ENCODE measurements around the gene KY.

KY gene

GRCh38 chr3:134650431-134651346, at the start of gene KY:
Gene KY (minus strand): TSS chr3:134651022. CDS start chr3:134650960, 62 bp downstream.
- peak in 43 of 51 donors; percentile 18 to 82 (median 56) for DNase-seq

- DNase-seq, result no peak
These were observed 48.9 kb upstream of the KY start for GRCh38 chr3:134699721-134700120.

- DNase-seq, result no peak
These were observed 48.4 kb upstream of the KY start for GRCh38 chr3:134699141-134699711.

GRCh38 chr3:134697830-134698689, 47.2 kb upstream of the KY start:
- peak in 17 of 51 donors; percentile 6 to 59 (median 36) for DNase-seq

- DNase-seq, result no peak
These were observed 45.3 kb upstream of the KY start for GRCh38 chr3:134696155-134696554.

- no peak for DNase-seq
These were observed 44.2 kb upstream of the KY start for GRCh38 chr3:134694946-134695543.

GRCh38 chr3:134694466-134694865, 43.6 kb upstream of the KY start:
- peak in 6 of 51 donors; percentile 10 to 47 (median 24) for DNase-seq

- no peak for DNase-seq
These were observed 43.0 kb upstream of the KY start for GRCh38 chr3:134693804-134694203.

- no peak for DNase-seq
These were observed 42.4 kb upstream of the KY start for GRCh38 chr3:134693226-134693625.

GRCh38 chr3:134690226-134690625, 39.4 kb upstream of the KY start:
- DNase-seq, result no peak

- DNase-seq, result no peak
These were observed 36.8 kb upstream of the KY start for GRCh38 chr3:134687642-134688041.

- DNase-seq, result no peak
These were observed 35.3 kb upstream of the KY start for GRCh38 chr3:134685929-134686802.

GRCh38 chr3:134682196-134682880, 31.5 kb upstream of the KY start:
- no peak for DNase-seq

- peak in 1 of 51 donors; percentile 23 for DNase-seq
These were observed 30.7 kb upstream of the KY start for GRCh38 chr3:134681522-134681900.

- no peak for DNase-seq
These were observed 30.1 kb upstream of the KY start for GRCh38 chr3:134680796-134681521.

- no peak for DNase-seq
These were observed 27.1 kb upstream of the KY start for GRCh38 chr3:134677987-134678308.

GRCh38 chr3:134677196-134677986, 26.6 kb upstream of the KY start:
- peak in 1 of 51 donors; percentile 34 for DNase-seq

- DNase-seq, result no peak
These were observed 25.0 kb upstream of the KY start for GRCh38 chr3:134675726-134676256.

Measured in hypothalamus (tissue), 51 donors.